Measurements from ENCODE around the gene STK35. TPM values are rescaled to one million over a fixed set of nuclear protein-coding genes. Genes with fewer than 3 reads are reported as not detected.

The STK35 gene
- total RNA-seq, 2 experiments from 2014 or later: 18.0 to 18.4 TPM

GRCh38 chr20:2059411-2059810 lies 42.2 kb upstream of the STK35 start:
- no peaks in the 10 kb centered on the region for H3K4me1 Mint-ChIP-seq (ENCODE audit: low read depth)
- H3K27ac Mint-ChIP-seq: no peak overlapping the region
- intact Hi-C loops (cut with micrococcal nuclease): no loop called here
- DNase-seq: no peak
- ChIA-PET POLR2A (no interaction called here), CTCF (interaction anchor here (1.4 kb wide), 1 partner anchor 21 kb away, joined by 3 read pairs; no protein-coding TSS in a partner anchor)
- ATAC-seq: no peak
- TF ChIP-seq CTCF (IDR thresholded peaks at IDR 0.05): no peak
- H3K27me3 Mint-ChIP-seq: peaks cover 26% of the 10 kb centered on the region
- H3K4me3 Mint-ChIP-seq: no peak overlapping the region
- H3K36me3 Mint-ChIP-seq (ENCODE audit: low read depth): no peaks in the 10 kb centered on the region
- H3K9me3 Mint-ChIP-seq: peaks cover 10% of the 10 kb centered on the region

GRCh38 chr20:2065099-2065498 lies 36.5 kb upstream of the STK35 start:
- POLR2A ChIA-PET: no interaction called here
- no peak for TF ChIP-seq CTCF (IDR thresholded peaks at IDR 0.05)
- no peak for DNase-seq
- H3K4me1 Mint-ChIP-seq (ENCODE audit: low read depth): no peaks in the 10 kb centered on the region
- intact Hi-C loops (cut with micrococcal nuclease): no loop called here
- ATAC-seq: no peak
- H3K27ac Mint-ChIP-seq: no peak overlapping the region
- no peaks in the 10 kb centered on the region for H3K36me3 Mint-ChIP-seq (ENCODE audit: low read depth)
- peaks cover 32% of the 10 kb centered on the region for H3K27me3 Mint-ChIP-seq
- no peaks in the 10 kb centered on the region for H3K9me3 Mint-ChIP-seq
- no peak overlapping the region for H3K4me3 Mint-ChIP-seq
- CTCF ChIA-PET: interaction anchor here (1.4 kb wide), 1 partner anchor 28 kb away, joined by 3 read pairs; no protein-coding TSS in a partner anchor

- Mint-ChIP-seq H3K27me3 (peaks cover 37% of the 10 kb centered on the region), H3K4me1 (ENCODE audit: low read depth) (no peaks in the 10 kb centered on the region), H3K27ac (no peak overlapping the region), H3K4me3 (no peak overlapping the region), H3K36me3 (ENCODE audit: low read depth) (no peaks in the 10 kb centered on the region), H3K9me3 (no peaks in the 10 kb centered on the region)
- intact Hi-C loops (cut with micrococcal nuclease): no loop called here
- POLR2A ChIA-PET: no interaction called here
- TF ChIP-seq CTCF (IDR thresholded peaks at IDR 0.05): no peak
- CTCF ChIA-PET: no interaction called here
- ATAC-seq (no peak), DNase-seq (no peak)
These were observed 35.0 kb upstream of the STK35 start for GRCh38 chr20:2066461-2067122.

GRCh38 chr20:2080532-2081224 lies 20.9 kb upstream of the STK35 start:
- intact Hi-C loops (cut with micrococcal nuclease): no loop called here
- ChIA-PET POLR2A (no interaction called here), CTCF (interaction anchor here (1.1 to 1.4 kb wide), 3 partner anchors 13 to 115 kb away, joined by 3 read pairs; no protein-coding TSS in a partner anchor)
- no peaks in the 10 kb centered on the region for H3K9me3 Mint-ChIP-seq
- DNase-seq (no peak), ATAC-seq (no peak)
- TF ChIP-seq CTCF (IDR thresholded peaks at IDR 0.05): no peak
- peaks cover 34% of the 10 kb centered on the region for H3K27me3 Mint-ChIP-seq
- H3K36me3 Mint-ChIP-seq (ENCODE audit: low read depth): no peaks in the 10 kb centered on the region
- no peaks in the 10 kb centered on the region for H3K4me1 Mint-ChIP-seq (ENCODE audit: low read depth)
- no peak overlapping the region for H3K4me3 Mint-ChIP-seq
- H3K27ac Mint-ChIP-seq: no peak overlapping the region

- no peaks in the 10 kb centered on the region for H3K4me1 Mint-ChIP-seq (ENCODE audit: low read depth)
- DNase-seq (no peak), ATAC-seq (no peak)
- no peak for TF ChIP-seq CTCF (IDR thresholded peaks at IDR 0.05)
- no peaks in the 10 kb centered on the region for H3K36me3 Mint-ChIP-seq (ENCODE audit: low read depth)
- ChIA-PET POLR2A (no interaction called here), CTCF (no interaction called here)
- no peak overlapping the region for H3K4me3 Mint-ChIP-seq
- peaks cover 30% of the 10 kb centered on the region for H3K27me3 Mint-ChIP-seq
- H3K9me3 Mint-ChIP-seq: no peaks in the 10 kb centered on the region
- no peak overlapping the region for H3K27ac Mint-ChIP-seq
- intact Hi-C loops (cut with micrococcal nuclease): no loop called here
These were observed 16.9 kb upstream of the STK35 start for GRCh38 chr20:2084703-2085102.

Data from activated CD8-positive, alpha-beta T cell treated with anti-CD3 and anti-CD28 coated beads for 36 hours (primary cell).